Breast epithelium (tissue), 4 donors: Measurements from ENCODE around the gene GNAI3. TPM values are rescaled to one million over a fixed set of nuclear protein-coding genes. Genes with fewer than 3 reads are reported as not detected.

Source experiments
- DNase-seq, 2 donors: peaks; one replicate each; pipeline ENCODE4 v3.0.0-alpha.2; 2019; ENCODE audit warnings: low spot score in 2 of 2
- H3K27ac ChIP-seq, 2 donors: fragments of 200-600 bp; sonication (generic) in 1 of 2; one replicate each; pipeline ENCODE4 v1.5.1; 2016 to 2019; ENCODE audit warnings: mild to moderate bottlenecking in 1 of 2
- H3K27me3 ChIP-seq, 2 donors: fragments of 200-600 bp; sonication (generic) in 1 of 2; one replicate each; pipeline versions ENCODE4 v1.5.1 to v1.6.0; 2017 to 2019; ENCODE audit warnings: control low read depth in 1 of 2, mild to moderate bottlenecking in 1 of 2
- H3K36me3 ChIP-seq: fragments of 200-600 bp; one replicate; pipeline ENCODE4 v1.5.1; 2019
- H3K4me1 ChIP-seq, 2 donors: fragments of 200-600 bp; sonication (generic); one replicate each; pipeline ENCODE4 v1.5.1; 2016 to 2019; ENCODE audit warnings: control low read depth in 1 of 2
- H3K4me3 ChIP-seq, 3 donors: fragments of 200-600 bp; sonication (generic); 1 replicate in 2 of 3; 2 replicates in 1 of 3; pipeline ENCODE4 v1.5.1; 2016 to 2019; ENCODE audit warnings: mild to moderate bottlenecking in 3 of 3, moderate library complexity in 2 of 3
- H3K9me3 ChIP-seq, 2 donors: fragments of 200-600 bp; sonication (generic) in 1 of 2; one replicate each; pipeline ENCODE4 v1.5.1; 2016 to 2019; ENCODE audit warnings: control low read depth in 1 of 2
- CTCF ChIP-seq, 3 donors: fragments of 450-650 bp; IDR thresholded peaks; one replicate each; pipeline ENCODE4 v1.5.1; 2016 to 2017; ENCODE audit warnings: antibody characterized with exemption in 3 of 3, mild to moderate bottlenecking in 3 of 3, moderate library complexity in 3 of 3
- POLR2A ChIP-seq: fragments of 450-650 bp; IDR thresholded peaks from one replicate; pipeline ENCODE4 v1.6.1; 2016; ENCODE audit warnings: antibody characterized with exemption, mild to moderate bottlenecking, moderate library complexity
- POLR2AphosphoS5 ChIP-seq, 3 donors: sonication (generic); formaldehyde crosslinking; IDR thresholded peaks; one replicate each; pipeline ENCODE4 v1.6.1; 2017; ENCODE audit warnings: antibody characterized with exemption in 3 of 3
- intact Hi-C: fragments of 100-400 bp; cut with DNase I; formaldehyde crosslinking; loops from one replicate; pipeline ENCODE4 v1.15.1; 2023; ENCODE audit warnings: low total_unique reads
- total RNA-seq, 3 donors: library from RNA; depleted of rRNA; stranded (reverse); fragments of >200 nt; gene quantifications; one replicate each; pipeline ENCODE4 v1.1.0, GENCODE V29; 2016

Gene GNAI3
- total RNA-seq, 3 donors from 2014 or later: 5.9 to 6.9 (median 6.2) TPM

- intact Hi-C loops: no loop called here
- no peak for TF ChIP-seq CTCF (IDR thresholded peaks at IDR 0.05)
- peak; percentile 27 to 53 (median 27) for TF ChIP-seq POLR2AphosphoS5 (IDR thresholded peaks at IDR 0.05)
- no peaks in the 10 kb centered on the region for H3K27me3 ChIP-seq
- no peaks in the 10 kb centered on the region for H3K9me3 ChIP-seq
- peak; percentile 63 to 79 for DNase-seq
- peak within 1 kb of the TSS; percentile 85 to 91 for H3K27ac ChIP-seq
- no peaks in the 10 kb centered on the region for H3K4me1 ChIP-seq
- H3K4me3 ChIP-seq: peak within 1 kb of the TSS; percentile 62 to 81 (median 69)
- H3K36me3 ChIP-seq: no peaks in the 10 kb centered on the region
Measured at GRCh38 chr1:109655615-109656519, 107.5 kb downstream of the GNAI3 start, which contains the start of gene GSTM4. GSTM4 (plus strand) TSS chr1:109656099; CDS start chr1:109656390, 291 bp downstream.

- H3K9me3 ChIP-seq: no peaks in the 10 kb centered on the region
- H3K4me1 ChIP-seq: no peaks in the 10 kb centered on the region
- peak overlapping the region in 1 of 2 donors; percentile 91 for H3K27ac ChIP-seq
- DNase-seq: no peak
- H3K27me3 ChIP-seq: no peaks in the 10 kb centered on the region
- H3K4me3 ChIP-seq: no peak overlapping the region
- TF ChIP-seq POLR2A (no peak), CTCF (IDR thresholded peaks at IDR 0.05) (no peak), POLR2AphosphoS5 (IDR thresholded peaks at IDR 0.05) (no peak)
- intact Hi-C loops: no loop called here
- H3K36me3 ChIP-seq: no peaks in the 10 kb centered on the region
Measured at GRCh38 chr1:109657395-109657794, 109.0 kb downstream of the GNAI3 start.

GRCh38 chr1:109657970-109658369, 109.6 kb downstream of the GNAI3 start:
- TF ChIP-seq CTCF (IDR thresholded peaks at IDR 0.05): no peak
- no peak for TF ChIP-seq POLR2AphosphoS5 (IDR thresholded peaks at IDR 0.05)
- TF ChIP-seq POLR2A: no peak
- Histone ChIP-seq H3K4me3 (no peak overlapping the region), H3K4me1 (no peaks in the 10 kb centered on the region), H3K36me3 (no peaks in the 10 kb centered on the region), H3K9me3 (no peaks in the 10 kb centered on the region), H3K27ac (no peak overlapping the region), H3K27me3 (no peaks in the 10 kb centered on the region)
- intact Hi-C loops: no loop called here
- DNase-seq: no peak

GRCh38 chr1:109658533-109659042, 110.2 kb downstream of the GNAI3 start:
- Histone ChIP-seq H3K27ac (no peak overlapping the region), H3K4me3 (no peak overlapping the region), H3K36me3 (no peaks in the 10 kb centered on the region), H3K27me3 (no peaks in the 10 kb centered on the region), H3K9me3 (no peaks in the 10 kb centered on the region), H3K4me1 (no peaks in the 10 kb centered on the region)
- intact Hi-C loops: no loop called here
- no peak for TF ChIP-seq CTCF (IDR thresholded peaks at IDR 0.05)
- TF ChIP-seq POLR2AphosphoS5 (IDR thresholded peaks at IDR 0.05): no peak
- no peak for TF ChIP-seq POLR2A
- no peak for DNase-seq

- TF ChIP-seq CTCF (IDR thresholded peaks at IDR 0.05): no peak
- TF ChIP-seq POLR2A: no peak
- TF ChIP-seq POLR2AphosphoS5 (IDR thresholded peaks at IDR 0.05): no peak
- H3K27me3 ChIP-seq: no peaks in the 10 kb centered on the region
- H3K4me3 ChIP-seq: no peak overlapping the region
- intact Hi-C loops: no loop called here
- DNase-seq: no peak
- H3K9me3 ChIP-seq: no peaks in the 10 kb centered on the region
- no peak overlapping the region for H3K27ac ChIP-seq
- no peaks in the 10 kb centered on the region for H3K36me3 ChIP-seq
- H3K4me1 ChIP-seq: no peaks in the 10 kb centered on the region
Measured at GRCh38 chr1:109659145-109659544, 110.7 kb downstream of the GNAI3 start.
